T-cell (primary cell): ENCODE measurements around the gene CA10. TPM values are rescaled to one million over a fixed set of nuclear protein-coding genes. Genes with fewer than 3 reads are reported as not detected.

Experiments
- ATAC-seq, 4 experiments: fragments of 200-7000 bp in 3 of 4; fragments of 150-1000 bp in 1 of 4; cut with Tn5 transposase; replicated peaks in 1 of 4; 1 replicate in 3 of 4; 2 replicates in 1 of 4; pipeline ENCODE4 v1.10.0; 2021; ENCODE audit warnings: moderate library complexity in 3 of 4, mild to moderate bottlenecking in 2 of 4, moderate number of reproducible peaks in 1 of 4
- CTCF ChIA-PET, 2 donors: fragments of 300-600 bp; sonication (Branson Sonifier 250); formaldehyde crosslinking; loops; one replicate each; lab custom pipeline; 2022; ENCODE audit warnings: antibody characterized with exemption in 2 of 2; lab: Charles Lee
- POLR2A ChIA-PET, 2 donors: fragments of 300-600 bp; sonication (Branson Sonifier 250); formaldehyde crosslinking; loops; one replicate each; lab custom pipeline; 2022; ENCODE audit warnings: antibody characterized with exemption in 2 of 2; lab: Charles Lee
- DNase-seq, 35 experiments: peaks; one replicate each; pipeline versions ENCODE4 v3.0.0 to v3.0.0-alpha.2; 2013 to 2023
- H3K27ac ChIP-seq: one replicate; pipeline ENCODE4 v1.5.1; 2013; ENCODE audit warnings: low read length
- H3K27me3 ChIP-seq, 2 experiments: replicated peaks in 1 of 2; 1 replicate in 1 of 2; 2 replicates in 1 of 2; pipeline versions ENCODE4 v1.6.1 to v1.7.0; 2013; ENCODE audit warnings: low read length in 1 of 2, mixed read lengths in 1 of 2; ENCODE audit not compliant: control insufficient read depth in 2 of 2, insufficient read depth in 2 of 2; ENCODE audit errors: extremely low read depth in 1 of 2
- H3K36me3 ChIP-seq, 2 donors: 1 replicate in 1 of 2; 2 replicates in 1 of 2; pipeline versions ENCODE4 v1.6.1 to v1.7.0; 2013; ENCODE audit warnings: low read length in 1 of 2; ENCODE audit not compliant: control insufficient read depth in 2 of 2, insufficient read depth in 1 of 2; ENCODE audit errors: extremely low read depth in 1 of 2
- H3K4me1 ChIP-seq, 2 experiments: 1 replicate in 1 of 2; 2 replicates in 1 of 2; pipeline versions ENCODE4 v1.6.1 to v1.7.0; 2013; ENCODE audit warnings: low read length in 2 of 2, mixed read lengths in 1 of 2; ENCODE audit not compliant: insufficient read depth in 2 of 2, control insufficient read depth in 1 of 2; ENCODE audit errors: extremely low read depth in 1 of 2
- H3K4me3 ChIP-seq, 2 donors: 1 replicate in 1 of 2; 2 replicates in 1 of 2; pipeline versions ENCODE4 v1.5.1 to v1.7.0; 2013; ENCODE audit warnings: mild to moderate bottlenecking in 2 of 2, low read length in 1 of 2, moderate library complexity in 1 of 2; ENCODE audit not compliant: control insufficient read depth in 1 of 2; ENCODE audit errors: extremely low read depth in 1 of 2
- H3K9me3 ChIP-seq: 2 replicates; pipeline ENCODE4 v1.7.0; 2013
- H3K27ac Mint-ChIP-seq, 2 donors: one replicate each; pipeline ENCODE4 v1.8.0; 2020 to 2021; ENCODE audit warnings: mild to moderate bottlenecking in 2 of 2, mixed read lengths in 2 of 2
- H3K27me3 Mint-ChIP-seq, 2 donors: one replicate each; pipeline ENCODE4 v1.8.0; 2021 to 2022; ENCODE audit warnings: mixed read lengths in 2 of 2
- H3K36me3 Mint-ChIP-seq: one replicate; pipeline ENCODE4 v1.8.0; 2021; ENCODE audit warnings: mixed read lengths
- H3K4me1 Mint-ChIP-seq, 3 donors: one replicate each; pipeline ENCODE4 v1.8.0; 2020 to 2022; ENCODE audit warnings: mixed read lengths in 3 of 3, mild to moderate bottlenecking in 1 of 3
- H3K4me3 Mint-ChIP-seq, 3 donors: one replicate each; pipeline ENCODE4 v1.8.0; 2020 to 2022; ENCODE audit warnings: mild to moderate bottlenecking in 3 of 3, mixed read lengths in 3 of 3, moderate library complexity in 3 of 3
- H3K9me3 Mint-ChIP-seq, 3 donors: one replicate each; pipeline ENCODE4 v1.8.0; 2020 to 2022; ENCODE audit warnings: mixed read lengths in 3 of 3
- whole genome bisulfite sequencing: methylation state at CpG from one replicate; pipeline ENCODE4 v1.1.5; 2013; ENCODE audit warnings: missing lambda C conversion rate; ENCODE audit not compliant: insufficient coverage; 5-methylcytosine and 5-hydroxymethylcytosine counted together
- total RNA-seq, 35 experiments: library from RNA in 6 of 35; stranded (reverse) in 6 of 35; fragments of 120-200 nt in 1 of 35; gene quantifications; one replicate each; pipeline versions ENCODE4 v1.2.1 to v1.2.4 and lab custom pipeline; 2013 to 2026

Gene CA10
- total RNA-seq, 5 donors from 2014 or later (not counting 1 experiment from before 2014, with no cell fraction given): 0.30 TPM; not detected in 4

GRCh38 chr17:51736356-51736755 lies 422.2 kb downstream of the CA10 start:
- no peak for ATAC-seq
- Mint-ChIP-seq H3K4me1 (no peaks in the 10 kb centered on the region), H3K9me3 (no peaks in the 10 kb centered on the region), H3K27me3 (peaks cover 11 to 20% of the 10 kb centered on the region in 2 donors), H3K36me3 (no peaks in the 10 kb centered on the region), H3K4me3 (no peak overlapping the region), H3K27ac (no peak overlapping the region)
- Histone ChIP-seq H3K4me3 (no peak overlapping the region), H3K4me1 (no peaks in the 10 kb centered on the region), H3K27me3 (peaks cover 0 to 3% of the 10 kb centered on the region in 2 experiments), H3K9me3 (no peaks in the 10 kb centered on the region), H3K36me3 (no peaks in the 10 kb centered on the region), H3K27ac (no peak overlapping the region)
- POLR2A ChIA-PET: interaction anchor here in 1 of 2 donors (0.5 kb wide), 1 partner anchor 145 kb away, joined by 3 read pairs; no protein-coding TSS in a partner anchor
- 80% methylated on average over 1 of the region's 2 CpGs for WGBS
- CTCF ChIA-PET: interaction anchor here in 1 of 2 donors (0.6 kb wide), 1 partner anchor 363 kb away, joined by 4 read pairs; no protein-coding TSS in a partner anchor
- no peak for DNase-seq

- ChIA-PET POLR2A (no interaction called here), CTCF (no interaction called here)
These were observed 423.5 kb downstream of the CA10 start for GRCh38 chr17:51734976-51735375.

GRCh38 chr17:51734462-51734861 lies 424.1 kb downstream of the CA10 start:
- Histone ChIP-seq H3K27ac (no peak overlapping the region), H3K9me3 (no peaks in the 10 kb centered on the region), H3K36me3 (no peaks in the 10 kb centered on the region), H3K4me1 (no peaks in the 10 kb centered on the region), H3K27me3 (no peaks in the 10 kb centered on the region), H3K4me3 (no peak overlapping the region)
- H3K4me1 Mint-ChIP-seq: no peaks in the 10 kb centered on the region
- H3K36me3 Mint-ChIP-seq: no peaks in the 10 kb centered on the region
- WGBS: 79% methylated on average over 4 of the region's 4 CpGs
- POLR2A ChIA-PET: no interaction called here
- peaks cover 9 to 23% of the 10 kb centered on the region in 2 donors for H3K27me3 Mint-ChIP-seq
- peak in 4 of 35 experiments; percentile 2 to 16 (median 6) for DNase-seq
- CTCF ChIA-PET: interaction anchor here in 1 of 2 donors (1.0 to 1.1 kb wide), 2 partner anchors 14 to 164 kb away, joined by 3 to 7 read pairs; no protein-coding TSS in a partner anchor
- ATAC-seq: no peak
- no peak overlapping the region for H3K27ac Mint-ChIP-seq
- no peak overlapping the region for H3K4me3 Mint-ChIP-seq
- H3K9me3 Mint-ChIP-seq: no peaks in the 10 kb centered on the region

More at GRCh38 chr17:51734976-51735375, 423.5 kb downstream of the CA10 start:
- Mint-ChIP-seq H3K9me3 (no peaks in the 10 kb centered on the region), H3K4me3 (no peak overlapping the region), H3K4me1 (no peaks in the 10 kb centered on the region), H3K27me3 (peaks cover 9 to 23% of the 10 kb centered on the region in 2 donors), H3K36me3 (no peaks in the 10 kb centered on the region), H3K27ac (no peak overlapping the region)
- H3K4me3 ChIP-seq: no peak overlapping the region
- no peaks in the 10 kb centered on the region for H3K36me3 ChIP-seq
- H3K9me3 ChIP-seq: no peaks in the 10 kb centered on the region
- no peaks in the 10 kb centered on the region for H3K27me3 ChIP-seq
- no peaks in the 10 kb centered on the region for H3K4me1 ChIP-seq
- ATAC-seq (no peak), DNase-seq (no peak)
- WGBS: no CpG with 5 or more reads among the region's 2 CpGs
- no peak overlapping the region for H3K27ac ChIP-seq

GRCh38 chr17:51733166-51733565 lies 425.3 kb downstream of the CA10 start:
- DNase-seq (no peak), ATAC-seq (no peak)
- Mint-ChIP-seq H3K36me3 (no peaks in the 10 kb centered on the region), H3K4me3 (no peak overlapping the region), H3K4me1 (no peaks in the 10 kb centered on the region), H3K27ac (no peak overlapping the region), H3K9me3 (no peaks in the 10 kb centered on the region), H3K27me3 (peaks cover 13 to 30% of the 10 kb centered on the region in 2 donors)
- H3K4me3 ChIP-seq: no peak overlapping the region
- no peaks in the 10 kb centered on the region for H3K9me3 ChIP-seq
- H3K4me1 ChIP-seq: no peaks in the 10 kb centered on the region
- ChIA-PET POLR2A (no interaction called here), CTCF (interaction anchor here in 1 of 2 donors (1.4 kb wide), 1 partner anchor 435 kb away, joined by 3 read pairs; no protein-coding TSS in a partner anchor)
- H3K36me3 ChIP-seq: no peaks in the 10 kb centered on the region
- no peaks in the 10 kb centered on the region for H3K27me3 ChIP-seq
- no CpG with 5 or more reads among the region's 6 CpGs for WGBS
- no peak overlapping the region for H3K27ac ChIP-seq

- no peak overlapping the region for H3K4me3 ChIP-seq
- ATAC-seq (no peak), DNase-seq (no peak)
- POLR2A ChIA-PET: no interaction called here
- H3K4me3 Mint-ChIP-seq: no peak overlapping the region
- no peak overlapping the region for H3K27ac ChIP-seq
- H3K9me3 Mint-ChIP-seq: no peaks in the 10 kb centered on the region
- H3K9me3 ChIP-seq: no peaks in the 10 kb centered on the region
- H3K36me3 ChIP-seq: no peaks in the 10 kb centered on the region
- WGBS: 56% methylated on average over 2 of the region's 6 CpGs
- H3K27ac Mint-ChIP-seq: no peak overlapping the region
- CTCF ChIA-PET: interaction anchor here in 1 of 2 donors (1.4 kb wide), 1 partner anchor 434 kb away, joined by 3 read pairs; no protein-coding TSS in a partner anchor
- no peaks in the 10 kb centered on the region for H3K27me3 ChIP-seq
- H3K4me1 Mint-ChIP-seq: peaks cover 0 to under 1% (median 0%) of the 10 kb centered on the region in 3 donors
- H3K36me3 Mint-ChIP-seq: no peaks in the 10 kb centered on the region
- no peaks in the 10 kb centered on the region for H3K4me1 ChIP-seq
- H3K27me3 Mint-ChIP-seq: peaks cover 14 to 30% of the 10 kb centered on the region in 2 donors
These were observed 426.4 kb downstream of the CA10 start for GRCh38 chr17:51731941-51732722.

GRCh38 chr17:51730303-51731050 lies 428.0 kb downstream of the CA10 start:
- Histone ChIP-seq H3K27ac (no peak overlapping the region), H3K4me3 (no peak overlapping the region), H3K4me1 (no peaks in the 10 kb centered on the region), H3K9me3 (no peaks in the 10 kb centered on the region), H3K27me3 (no peaks in the 10 kb centered on the region), H3K36me3 (no peaks in the 10 kb centered on the region)
- Mint-ChIP-seq H3K36me3 (no peaks in the 10 kb centered on the region), H3K27me3 (peaks cover 16 to 30% of the 10 kb centered on the region in 2 donors), H3K4me1 (peaks cover 0 to 3% (median 0%) of the 10 kb centered on the region in 3 donors), H3K4me3 (no peak overlapping the region), H3K27ac (no peak overlapping the region), H3K9me3 (no peaks in the 10 kb centered on the region)
- ATAC-seq (no peak), DNase-seq (no peak)
- POLR2A ChIA-PET: no interaction called here
- CTCF ChIA-PET: no interaction called here
- WGBS: 93% methylated on average over 2 of the region's 4 CpGs
